Activated CD4-positive, CD25-positive, alpha-beta regulatory T cell treated with anti-CD3 and anti-CD28 coated beads, Interleukin-2, amount 50 U/mL, for 16 hours (primary cell): Measurements from ENCODE around the gene URB1.
"Not testable (repeated sequence)": the region's sequence is repeated elsewhere in the genome, so short reads cannot be mapped to it uniquely, and the experiment has no call there.

Experiments
- DNase-seq: peaks from one replicate; pipeline ENCODE4 v3.0.0-alpha.2; 2020; ENCODE audit warnings: low read depth, low spot score

Gene URB1

DNA sequence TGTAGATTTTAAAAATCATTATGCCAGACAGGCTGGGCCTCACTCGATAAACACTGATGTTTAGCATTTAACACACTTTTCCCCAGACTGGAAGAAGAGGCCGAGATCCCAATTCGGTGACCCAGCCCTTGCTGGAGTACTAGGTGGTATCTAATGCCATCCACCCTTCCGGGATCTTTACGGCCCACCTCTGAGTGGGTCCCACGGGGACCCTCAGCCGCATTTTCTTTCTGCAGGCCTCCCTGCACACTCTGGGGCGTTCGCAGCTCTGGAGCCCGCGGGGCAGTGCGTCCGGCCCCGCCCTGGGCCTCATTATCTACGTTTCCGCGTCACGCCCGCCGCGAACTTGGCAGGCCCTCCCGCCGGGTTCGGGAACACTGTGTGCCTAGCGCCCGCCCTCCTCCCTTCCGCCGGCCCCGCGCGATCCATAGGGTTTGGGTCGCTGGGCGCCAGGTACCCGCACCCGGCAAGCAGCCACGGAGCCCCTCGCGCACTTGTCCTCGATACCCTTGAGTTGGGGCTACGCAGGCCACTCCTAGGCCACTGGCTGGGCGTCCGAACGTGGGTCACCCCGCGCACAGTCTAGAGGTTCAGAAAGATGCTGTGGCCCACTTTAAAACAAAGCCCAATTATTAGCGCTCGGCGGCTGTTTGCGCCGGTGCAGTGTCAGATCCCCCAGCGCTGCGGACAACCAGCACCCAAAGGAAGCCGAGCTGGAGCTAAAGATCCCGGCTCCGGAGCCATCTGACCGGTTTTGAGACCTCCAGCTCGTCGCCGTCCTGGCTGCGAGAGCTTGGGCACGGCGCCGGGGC lies 18.7 kb upstream of the URB1 start:
- no peak for DNase-seq

DNA sequence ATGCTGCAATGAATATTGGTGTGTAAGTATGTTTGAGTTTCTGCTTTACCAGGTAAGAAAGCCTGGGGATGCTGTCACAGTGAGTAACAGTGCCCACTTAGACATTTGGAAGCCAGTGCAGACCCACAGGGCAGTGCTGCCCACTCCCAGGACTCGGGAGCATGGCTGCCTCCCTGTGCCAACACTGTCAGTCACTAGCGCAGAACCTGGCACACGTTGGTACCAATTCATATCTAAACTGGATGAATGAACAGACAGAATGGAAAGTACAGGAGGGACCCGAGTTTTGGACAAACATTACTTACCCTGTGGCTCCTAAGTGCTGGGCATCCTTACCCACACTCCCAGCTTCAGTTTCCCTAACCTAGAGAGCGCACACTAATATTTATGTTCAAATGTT lies 18.1 kb upstream of the URB1 start:
- DNase-seq: no peak

DNA sequence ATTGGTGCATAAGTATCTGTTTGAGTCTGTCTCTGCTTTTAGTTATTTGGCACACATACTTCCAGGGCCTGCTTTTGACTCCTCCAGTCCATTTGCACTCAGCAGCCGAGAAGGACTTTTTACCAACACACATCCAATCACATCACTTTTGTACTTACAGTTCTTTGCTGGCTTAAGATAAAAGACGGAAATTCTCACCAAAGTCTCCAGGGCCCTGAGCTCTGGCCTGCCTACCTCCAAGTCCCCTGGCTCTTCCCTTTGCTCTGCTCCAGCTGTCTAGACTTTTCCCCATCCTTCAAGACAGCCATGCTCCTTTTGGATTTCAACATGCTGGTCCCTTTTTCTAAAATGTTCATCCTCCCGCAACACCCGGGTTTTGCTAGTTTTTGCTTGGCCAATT lies 17.5 kb upstream of the URB1 start:
- no peak for DNase-seq

DNA sequence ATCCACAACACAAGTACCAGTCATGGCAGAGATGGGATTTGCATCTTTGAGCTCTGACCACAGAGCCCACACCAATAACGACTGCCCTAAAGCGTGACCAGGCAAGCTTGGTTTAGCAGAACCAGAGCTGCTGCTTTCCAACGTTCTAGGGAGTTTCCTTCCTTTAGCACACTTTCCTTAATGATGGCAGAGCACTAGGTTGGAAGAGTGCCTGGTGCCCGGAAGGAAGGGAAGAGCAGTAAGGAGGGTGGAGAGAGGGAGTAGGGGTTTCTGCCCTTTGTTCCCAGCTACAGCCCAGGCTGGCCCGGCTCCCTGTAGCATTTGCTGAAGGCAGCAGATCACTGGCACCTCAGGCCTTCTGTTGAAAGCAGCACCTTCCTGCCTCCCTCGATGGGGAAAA lies 13.6 kb upstream of the URB1 start:
- DNase-seq: no peak

DNA sequence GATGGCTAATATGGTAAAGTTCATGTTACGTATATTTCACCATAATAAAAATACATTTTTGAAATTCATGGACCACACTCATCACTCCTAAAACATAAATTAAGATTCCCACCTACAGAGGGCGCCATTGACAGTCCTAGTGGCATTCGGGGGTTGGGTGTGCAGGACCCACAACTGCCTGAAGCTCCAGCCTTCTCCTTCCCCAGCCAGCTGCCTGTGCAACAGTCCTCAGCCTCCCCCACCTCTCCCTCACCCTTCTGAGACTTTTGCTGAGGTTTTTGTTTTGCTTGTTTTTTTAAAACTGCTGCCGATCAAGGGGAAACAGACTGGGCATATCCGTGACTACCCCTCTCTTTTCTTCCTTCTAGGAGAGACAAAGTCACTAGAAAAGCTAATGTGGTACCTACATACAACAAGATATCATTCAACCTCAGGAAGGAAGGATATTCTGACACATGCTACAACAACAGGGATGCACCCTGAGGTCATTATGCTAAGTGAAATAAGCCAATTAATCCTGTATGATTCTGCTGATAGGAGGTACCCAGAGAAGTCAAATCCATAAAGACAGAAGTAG lies 10.5 kb upstream of the URB1 start:
- no peak for DNase-seq

DNA sequence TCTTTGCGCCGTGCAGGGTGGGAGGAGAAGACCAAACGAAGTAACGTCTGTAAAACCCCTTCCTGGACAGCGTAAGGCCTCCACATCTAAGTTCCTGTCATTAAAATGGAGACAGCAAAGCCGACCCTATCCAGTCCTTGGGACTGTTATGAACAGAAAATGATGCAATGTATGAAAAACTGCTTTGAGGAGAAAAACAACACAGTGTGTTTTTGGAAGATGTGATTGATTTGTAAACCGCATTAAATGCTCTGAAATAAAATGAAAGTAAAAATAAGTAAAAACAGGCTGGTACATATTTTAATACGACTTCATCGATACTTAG lies 827 bp upstream of the URB1 start:
- DNase-seq: no peak

DNA sequence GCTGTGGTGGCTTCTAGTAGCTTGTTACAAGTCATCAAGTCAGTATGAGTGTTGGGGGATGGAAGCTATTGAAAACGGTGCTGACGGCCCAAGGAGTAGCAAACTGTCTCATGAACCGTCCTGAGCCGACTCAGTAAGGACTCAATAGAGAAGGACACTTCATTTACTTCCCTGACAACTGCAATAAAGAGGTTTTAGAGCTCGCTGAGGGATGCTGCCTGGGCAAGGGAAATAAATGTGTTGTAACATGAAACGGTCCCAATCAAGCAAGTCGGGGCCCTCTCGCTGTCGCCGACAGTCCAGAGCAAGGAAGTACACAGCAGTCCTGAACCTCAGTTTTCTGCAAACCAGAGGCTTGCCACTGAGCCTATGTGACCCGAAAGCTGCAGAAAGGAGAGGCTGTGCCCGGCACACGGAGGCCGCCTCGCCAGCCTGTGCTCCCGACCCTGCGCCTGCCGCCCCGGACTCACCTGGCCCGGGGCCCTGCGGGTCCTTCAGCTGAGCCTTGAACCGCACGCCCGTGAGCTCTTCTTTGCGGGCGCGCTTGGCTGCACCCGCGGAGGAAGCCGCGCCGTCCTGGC lies 423 bp downstream of the URB1 start:
- DNase-seq: no peak

DNA sequence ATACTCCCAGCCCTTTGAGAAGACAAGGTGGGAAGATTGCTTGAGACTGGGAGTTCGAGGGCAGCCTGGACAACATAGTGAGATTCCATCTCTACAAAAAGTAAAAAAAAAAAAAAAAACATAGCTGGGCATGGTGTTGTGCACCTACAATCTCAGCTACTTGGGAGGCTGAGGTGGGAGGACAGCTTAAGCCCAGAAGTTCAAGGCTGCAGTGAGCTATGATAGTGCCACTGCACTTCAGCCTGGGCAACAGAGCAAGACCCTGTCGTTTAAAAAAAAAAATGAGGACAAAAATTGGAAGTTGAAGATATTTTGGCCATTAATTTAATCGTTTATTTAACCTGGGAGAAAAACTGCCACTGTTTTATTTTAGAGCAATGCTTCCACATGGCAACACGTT lies 1.1 kb downstream of the URB1 start:
- DNase-seq: no peak

DNA sequence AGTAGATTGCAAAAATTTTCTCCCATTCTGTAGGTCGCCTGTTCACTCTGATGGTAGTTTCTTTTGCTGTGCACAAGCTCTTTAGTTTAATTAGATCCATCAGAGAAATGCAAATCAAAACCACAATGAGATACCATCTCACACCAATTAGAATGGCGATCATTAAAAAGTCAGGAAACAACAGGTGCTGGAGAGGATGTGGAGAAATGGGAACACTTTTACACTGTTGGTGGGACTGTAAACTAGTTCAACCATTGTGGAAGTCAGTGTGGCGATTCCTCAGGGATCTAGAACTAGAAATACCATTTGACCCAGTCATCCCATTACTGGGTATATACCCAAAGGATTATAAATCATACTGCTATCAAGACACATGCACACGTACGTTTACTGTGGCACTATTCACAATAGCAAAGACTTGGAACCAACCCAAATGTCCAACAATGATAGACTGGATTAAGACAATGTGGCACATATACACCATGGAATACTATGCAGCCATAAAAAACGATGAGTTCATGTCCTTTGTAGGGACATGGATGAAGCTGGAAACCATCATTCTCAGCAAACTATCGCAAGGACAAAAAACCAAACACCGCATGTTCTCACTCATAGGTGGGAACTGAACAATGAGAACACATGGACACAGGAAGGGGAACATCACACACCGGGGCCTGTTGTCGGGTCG lies 2.1 kb downstream of the URB1 start:
- not testable (repeated sequence) for DNase-seq

DNA sequence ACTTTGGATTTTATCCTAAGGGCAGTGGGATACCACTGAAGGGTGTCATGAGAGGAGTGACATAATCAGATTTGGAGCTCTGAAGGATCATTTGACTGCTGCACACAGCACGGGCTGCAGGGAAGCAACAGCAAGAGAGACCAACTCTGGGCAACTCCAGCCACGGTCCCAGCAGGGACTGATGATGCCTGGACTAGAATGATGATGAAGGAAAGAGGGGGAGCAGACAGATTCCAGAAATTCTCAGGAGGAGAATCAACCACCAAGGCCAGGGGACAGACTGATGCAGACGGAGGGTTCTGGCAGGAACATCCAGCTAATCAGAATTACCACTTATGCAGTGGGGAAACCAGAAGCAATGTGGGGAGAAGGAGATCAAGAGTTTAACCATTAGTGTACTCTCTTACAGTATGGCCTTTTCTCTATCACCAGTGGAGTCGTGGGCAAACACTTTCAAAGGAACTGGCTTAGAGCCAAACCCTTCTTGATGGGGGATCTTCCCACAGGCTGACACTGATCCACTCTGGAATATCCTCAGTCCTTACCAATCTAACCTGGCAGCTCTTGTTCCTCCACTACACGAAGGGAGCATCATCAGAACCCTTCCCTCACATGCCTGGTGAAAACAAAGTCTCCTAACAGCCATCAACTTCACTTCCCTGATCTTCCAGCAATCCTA lies 3.3 kb downstream of the URB1 start:
- DNase-seq: no peak

DNA sequence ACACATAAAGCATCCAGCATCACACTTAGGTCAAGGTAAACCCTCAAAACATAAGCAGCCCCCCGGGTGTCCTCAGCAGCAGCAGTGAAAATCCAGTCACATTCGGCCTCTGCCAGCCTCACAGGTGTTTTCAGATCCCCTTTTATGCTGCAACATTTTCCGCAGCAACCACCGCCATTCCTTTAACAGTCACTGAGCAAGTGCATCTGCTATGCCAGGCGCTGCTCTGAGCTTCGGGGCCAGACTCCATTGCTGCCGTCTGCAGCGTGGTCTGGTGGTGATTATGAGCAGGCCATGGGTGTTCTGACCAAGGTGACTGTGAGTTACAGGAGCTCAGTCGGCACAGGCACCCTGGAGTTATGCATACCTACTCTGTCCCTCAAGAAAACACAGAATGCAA lies 4.5 kb downstream of the URB1 start:
- DNase-seq: no peak

DNA sequence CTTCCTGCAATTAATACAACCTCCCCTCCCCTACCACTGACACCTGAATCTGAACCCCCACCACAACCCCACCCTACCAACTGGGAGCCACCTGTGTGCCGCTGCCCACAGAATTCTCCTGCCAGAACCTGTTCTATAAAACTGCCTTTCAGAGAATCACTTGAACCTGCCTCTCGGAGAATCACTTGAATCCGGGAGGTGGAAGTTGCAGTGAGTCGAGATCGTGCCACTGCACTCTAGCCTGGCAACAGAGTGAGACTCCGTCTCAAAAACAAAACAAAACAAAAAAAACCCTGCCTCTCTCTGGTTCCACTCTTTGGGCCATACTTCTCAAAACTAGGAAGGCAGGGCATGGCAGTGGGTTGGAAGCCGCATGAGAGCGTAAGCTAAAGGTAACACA lies 5.7 kb downstream of the URB1 start:
- no peak for DNase-seq

DNA sequence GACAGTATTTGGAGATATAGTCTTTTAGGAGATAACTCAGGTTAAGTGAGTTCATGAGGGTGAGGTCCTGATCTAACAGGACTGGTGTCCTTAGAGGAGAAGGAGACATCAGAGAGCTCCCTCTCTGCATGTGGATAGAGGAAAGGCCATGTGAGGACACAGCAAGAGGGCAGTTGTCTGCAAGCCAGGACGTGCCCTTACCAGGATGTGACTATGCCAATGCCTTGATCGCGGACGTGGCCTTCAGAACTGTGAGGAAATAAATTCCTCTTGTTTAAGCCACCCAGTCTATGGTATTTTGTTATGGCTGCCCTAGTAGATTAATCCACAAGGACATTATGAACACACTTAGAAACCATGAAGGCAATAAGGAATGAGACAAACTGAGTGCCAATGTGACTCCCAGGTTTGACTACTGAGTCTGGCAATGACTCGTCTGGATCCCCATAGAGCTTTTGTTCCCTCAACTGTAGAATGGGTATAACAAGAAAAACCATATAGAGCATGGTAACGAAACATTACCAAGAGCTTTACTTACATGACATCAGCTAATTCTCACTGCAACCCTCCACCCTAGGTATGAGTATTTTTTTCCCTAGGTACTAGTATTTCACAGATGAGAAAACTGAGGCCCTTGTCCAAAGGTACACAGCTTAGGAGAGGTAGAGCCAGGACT lies 6.5 kb downstream of the URB1 start:
- no peak for DNase-seq

DNA sequence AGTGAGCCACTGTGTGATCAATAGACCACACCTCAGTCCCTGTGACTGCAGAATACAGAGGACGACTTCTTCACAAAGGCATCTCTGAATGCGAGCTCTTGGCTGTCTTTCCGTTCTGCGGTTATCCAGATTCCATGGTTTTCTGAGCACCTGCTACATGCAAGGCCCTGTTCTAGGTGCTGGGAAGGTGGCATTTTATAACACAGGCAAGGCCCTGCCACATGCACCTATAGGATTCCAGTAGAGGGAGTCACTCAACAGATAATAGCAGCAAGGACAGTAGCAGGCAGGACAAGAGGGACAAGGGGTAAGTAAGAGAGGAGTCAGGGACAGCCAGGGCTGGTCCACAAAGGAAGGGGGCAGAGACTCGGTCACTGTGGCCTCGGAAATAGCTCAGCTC lies 9.0 kb downstream of the URB1 start:
- DNase-seq: no peak

DNA sequence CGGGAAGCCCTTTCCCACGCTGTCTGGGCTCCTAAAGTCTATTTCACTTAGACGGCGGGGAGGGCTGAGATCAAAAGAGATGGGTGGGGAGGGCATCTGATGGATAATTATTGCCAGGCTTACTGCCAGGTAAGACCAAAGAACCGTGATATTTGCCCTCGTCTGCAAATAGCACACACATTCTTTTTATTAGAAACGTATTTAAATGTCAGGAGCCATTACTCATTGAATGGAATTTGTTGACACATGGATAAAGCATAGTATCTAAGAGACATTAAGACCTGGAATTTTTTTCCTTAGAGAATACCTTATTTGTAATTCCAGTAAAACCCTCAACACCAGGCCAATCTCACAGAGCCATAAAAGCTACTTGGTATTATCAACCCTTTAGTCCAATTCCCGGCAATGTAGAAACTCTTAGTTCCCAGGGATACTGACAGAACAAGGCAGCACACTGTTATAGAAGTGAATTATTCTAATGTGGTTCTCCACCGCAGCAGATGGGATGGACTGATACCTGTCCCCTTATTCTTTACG lies 10.6 kb downstream of the URB1 start:
- no peak for DNase-seq

DNA sequence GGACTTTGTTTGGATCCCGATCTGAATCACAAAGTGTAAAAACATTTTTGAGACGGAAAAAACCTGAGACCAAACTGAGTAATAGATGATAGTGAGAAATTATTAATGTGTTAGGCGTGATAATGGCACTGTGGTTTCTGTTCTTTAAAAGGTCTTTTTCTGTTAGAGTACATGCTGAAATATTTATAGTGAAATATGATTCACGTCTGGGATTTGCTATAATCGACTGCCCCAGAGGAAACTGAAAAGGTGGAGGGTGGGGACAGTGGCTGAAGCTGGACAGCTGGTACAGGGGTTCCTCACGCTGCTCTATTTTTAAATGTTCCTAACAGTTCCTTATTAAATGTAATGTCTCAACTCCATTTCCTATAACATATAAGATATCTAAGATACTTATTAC lies 11.2 kb downstream of the URB1 start:
- DNase-seq: no peak

DNA sequence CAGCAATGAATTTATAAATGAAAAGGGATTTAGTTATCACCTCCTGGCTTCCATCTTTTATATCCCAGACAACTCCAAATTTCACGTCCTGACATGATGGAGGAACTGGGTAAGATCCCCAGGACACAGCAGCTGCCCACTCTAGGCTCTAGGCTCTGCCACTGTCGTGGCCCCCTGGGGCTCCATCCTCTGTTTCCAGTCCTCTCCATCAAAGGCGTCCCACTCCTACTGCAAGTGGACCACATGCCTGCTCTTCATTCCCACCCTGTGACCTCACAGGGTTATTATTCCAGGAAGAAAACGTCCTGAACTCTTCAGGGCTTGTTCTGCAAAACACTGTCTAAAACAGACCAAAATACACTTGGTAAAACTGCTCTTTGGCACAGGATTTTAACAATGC lies 11.9 kb downstream of the URB1 start:
- no peak for DNase-seq

DNA sequence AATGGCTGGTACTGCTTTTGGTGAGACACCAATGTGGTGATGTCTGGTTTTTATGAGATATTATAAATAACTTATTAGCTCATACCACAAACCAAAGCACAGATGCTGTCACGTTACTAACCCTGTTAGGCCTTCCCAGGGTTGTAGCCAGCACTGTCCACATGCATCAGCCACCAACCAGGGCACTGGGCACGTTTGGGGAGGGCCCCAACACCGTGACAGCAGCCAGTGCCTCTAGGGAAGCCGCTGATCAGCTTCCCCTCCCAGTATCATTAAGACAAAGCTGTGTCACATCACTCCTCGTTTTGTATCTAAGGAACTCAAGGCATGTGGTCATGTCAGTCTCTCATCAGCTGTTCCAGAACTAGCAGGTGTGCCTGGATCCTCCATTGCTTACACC lies 13.9 kb downstream of the URB1 start:
- no peak for DNase-seq

DNA sequence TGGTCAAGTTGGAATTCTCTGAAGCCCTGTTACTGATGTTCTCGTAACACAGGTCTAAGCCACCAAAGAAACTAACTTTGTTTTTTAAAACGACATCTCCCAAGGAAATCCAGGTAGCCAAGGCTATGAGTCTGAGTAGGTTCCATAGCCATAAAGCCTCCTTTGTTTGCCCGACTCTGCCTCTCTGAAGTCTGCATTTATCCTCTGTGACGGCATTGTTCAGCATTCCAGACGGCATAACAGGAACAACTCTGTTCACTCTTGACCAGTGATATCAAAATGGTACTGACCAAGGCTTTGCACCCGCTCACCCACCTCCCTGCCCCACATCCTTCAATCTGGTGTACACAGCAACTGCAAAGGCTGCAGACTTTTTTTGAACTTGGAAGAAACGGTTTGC lies 14.8 kb downstream of the URB1 start:
- DNase-seq: no peak

DNA sequence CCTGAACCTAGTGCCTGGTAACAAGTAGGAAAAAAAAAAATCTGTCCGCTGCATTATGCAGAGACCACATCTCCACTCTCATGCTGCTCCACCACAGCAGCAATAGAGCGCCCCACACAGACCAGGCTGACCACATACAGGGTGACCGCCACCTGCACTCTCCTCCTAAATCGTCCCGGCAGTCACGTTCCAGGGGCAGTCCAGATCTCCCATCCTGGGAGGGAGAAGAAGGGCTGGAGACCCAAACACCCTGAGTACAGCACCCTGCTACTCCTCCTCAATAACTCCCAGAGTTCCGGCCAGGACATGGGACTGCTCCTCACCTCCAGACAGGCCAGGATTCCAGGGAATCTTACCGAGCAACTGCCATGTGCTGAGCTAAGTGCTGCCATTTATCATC lies 15.3 kb downstream of the URB1 start:
- no peak for DNase-seq

DNA sequence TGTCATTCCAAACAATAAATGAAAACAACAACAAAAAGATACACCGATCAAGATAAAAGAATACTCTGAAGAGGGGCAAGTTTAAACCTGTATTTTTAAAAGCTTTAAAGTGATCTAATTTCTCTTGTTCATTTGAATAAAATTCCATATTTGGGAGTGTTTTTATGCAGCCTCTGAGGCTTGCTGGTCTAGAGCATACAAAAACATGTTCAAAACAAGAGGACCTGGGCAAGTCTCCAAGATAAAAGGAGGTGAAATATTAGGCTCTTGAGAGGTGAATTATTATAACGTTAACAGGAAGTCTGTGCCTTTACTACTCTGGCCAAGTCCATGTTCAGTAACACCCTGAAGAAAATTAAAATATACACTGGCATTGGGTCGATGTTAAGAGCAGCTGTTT lies 20.1 kb downstream of the URB1 start:
- DNase-seq: no peak

DNA sequence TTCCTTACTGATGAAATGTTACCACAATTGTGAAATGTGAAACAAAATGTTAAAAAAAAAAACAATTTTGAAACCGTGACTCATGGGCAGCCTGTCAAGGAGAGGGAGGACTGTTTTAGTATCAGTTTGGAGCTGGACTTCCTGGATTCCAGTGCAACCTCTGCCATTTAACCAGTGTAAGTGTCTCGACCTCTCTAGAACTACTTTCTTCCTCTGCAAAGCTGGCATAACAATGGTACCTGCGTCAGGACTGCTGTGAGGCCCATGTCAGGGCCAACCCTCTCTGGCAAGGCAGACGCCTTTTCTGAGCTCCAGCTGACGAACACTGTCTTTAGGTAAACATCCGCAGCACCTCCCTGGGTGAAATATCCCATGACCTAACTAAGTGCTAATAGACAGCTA lies 20.9 kb downstream of the URB1 start:
- no peak for DNase-seq
